Osteocyte (in vitro differentiated cells): ENCODE data around the gene B3GAT3. TPM values are rescaled to one million over a fixed set of nuclear protein-coding genes. Genes with fewer than 3 reads are reported as not detected.

Experiments used
- DNase-seq: peaks from one replicate; pipeline ENCODE4 v3.0.0; 2021; ENCODE audit warnings: mixed read lengths; ENCODE audit not compliant: unreplicated experiment; ENCODE audit errors: extremely low spot score
- H3K27ac Mint-ChIP-seq: one replicate; pipeline ENCODE4 v1.8.0; 2021; ENCODE audit warnings: mild to moderate bottlenecking, mixed read lengths; ENCODE audit not compliant: unreplicated experiment
- H3K27me3 Mint-ChIP-seq: one replicate; pipeline ENCODE4 v1.8.0; 2021; ENCODE audit warnings: mixed read lengths; ENCODE audit not compliant: unreplicated experiment
- H3K36me3 Mint-ChIP-seq: one replicate; pipeline ENCODE4 v1.8.0; 2021; ENCODE audit warnings: mixed read lengths; ENCODE audit not compliant: unreplicated experiment
- H3K4me1 Mint-ChIP-seq: one replicate; pipeline ENCODE4 v1.8.0; 2021; ENCODE audit warnings: mixed read lengths; ENCODE audit not compliant: unreplicated experiment
- H3K4me3 Mint-ChIP-seq: one replicate; pipeline ENCODE4 v1.8.0; 2021; ENCODE audit warnings: mild to moderate bottlenecking, moderate library complexity, mixed read lengths; ENCODE audit not compliant: unreplicated experiment
- H3K9me3 Mint-ChIP-seq: one replicate; pipeline ENCODE4 v1.8.0; 2021; ENCODE audit warnings: mixed read lengths; ENCODE audit not compliant: unreplicated experiment
- CTCF ChIP-seq: fragments of 200-600 bp; sonication (generic); IDR thresholded peaks from 2 replicates; pipeline ENCODE4 v1.5.0; 2021; ENCODE audit warnings: antibody characterized with exemption, mild to moderate bottlenecking, moderate library complexity
- total RNA-seq: library from RNA; stranded (reverse); gene quantifications from 2 replicates; pipeline ENCODE4 v1.2.1, GENCODE V29; 2021

The B3GAT3 gene
- total RNA-seq, 1 donor from 2014 or later = 35.8 TPM

- peaks cover 10% of the 10 kb centered on the region for H3K36me3 Mint-ChIP-seq
- H3K27ac Mint-ChIP-seq = peak overlapping the region; percentile 96
- no peak for DNase-seq
- TF ChIP-seq CTCF = no peak
- no peaks in the 10 kb centered on the region for H3K27me3 Mint-ChIP-seq
- H3K4me1 Mint-ChIP-seq = peaks cover 39% of the 10 kb centered on the region
- no peaks in the 10 kb centered on the region for H3K9me3 Mint-ChIP-seq
- H3K4me3 Mint-ChIP-seq = peak overlapping the region; percentile 91
These were observed 44.6 kb upstream of the B3GAT3 start for GRCh38 chr11:62666259-62666926.

- H3K4me1 Mint-ChIP-seq = peaks cover 34% of the 10 kb centered on the region
- peak overlapping the region; percentile 91 for H3K4me3 Mint-ChIP-seq
- H3K36me3 Mint-ChIP-seq = peaks cover 10% of the 10 kb centered on the region
- TF ChIP-seq CTCF = no peak
- DNase-seq = no peak
- peak overlapping the region; percentile 96 for H3K27ac Mint-ChIP-seq
- no peaks in the 10 kb centered on the region for H3K27me3 Mint-ChIP-seq
- no peaks in the 10 kb centered on the region for H3K9me3 Mint-ChIP-seq
These were observed 43.9 kb upstream of the B3GAT3 start for GRCh38 chr11:62665599-62666258.

- peaks cover 29% of the 10 kb centered on the region for H3K4me1 Mint-ChIP-seq
- DNase-seq = peak; percentile 98
- H3K27ac Mint-ChIP-seq = peak within 1 kb of the TSS; percentile 96
- peak within 1 kb of the TSS; percentile 91 for H3K4me3 Mint-ChIP-seq
- no peaks in the 10 kb centered on the region for H3K27me3 Mint-ChIP-seq
- TF ChIP-seq CTCF = no peak
- peaks cover 10% of the 10 kb centered on the region for H3K36me3 Mint-ChIP-seq
- no peaks in the 10 kb centered on the region for H3K9me3 Mint-ChIP-seq
These were observed 43.4 kb upstream of the B3GAT3 start, which contains the start of the genes C11orf98 and CSKMT for GRCh38 chr11:62665075-62665598. TSS of gene C11orf98 (minus strand) at chr11:62665210. CDS start at chr11:62665169, 41 bp downstream. TSS of gene CSKMT (plus strand) at chr11:62665312. CDS start at chr11:62665880, 568 bp downstream.

GRCh38 chr11:62664405-62665074 is 42.8 kb upstream of the B3GAT3 start:
- peaks cover 25% of the 10 kb centered on the region for H3K4me1 Mint-ChIP-seq
- peaks cover 10% of the 10 kb centered on the region for H3K36me3 Mint-ChIP-seq
- peak overlapping the region; percentile 91 for H3K4me3 Mint-ChIP-seq
- DNase-seq = no peak
- H3K27me3 Mint-ChIP-seq = no peaks in the 10 kb centered on the region
- H3K27ac Mint-ChIP-seq = peak overlapping the region; percentile 96
- TF ChIP-seq CTCF = no peak
- no peaks in the 10 kb centered on the region for H3K9me3 Mint-ChIP-seq
